Fibroblast of pulmonary artery (primary cell): Measurements from ENCODE around the gene FUT4.
A peak's percentile ranks its signal among the peaks of the same experiment; 100 is the strongest.
"Not testable (repeated sequence)": the region's sequence is repeated elsewhere in the genome, so short reads cannot be mapped to it uniquely, and the experiment has no call there.

ENCODE experiments used
- DNase-seq: peaks from one replicate; pipeline ENCODE4 v3.0.0-alpha.2; 2010; ENCODE audit warnings: low read depth
- H3K4me3 ChIP-seq: replicated peaks from 2 replicates; pipeline ENCODE4 v1.5.1; 2011; ENCODE audit warnings: low read depth, mild to moderate bottlenecking, control low read depth, low read length, moderate library complexity
- TF ChIP-seq, protein P1 (sequence below): IDR thresholded peaks from 2 replicates; pipeline ENCODE4 v1.5.1; 2011; ENCODE audit warnings: mild to moderate bottlenecking, control low read depth, low read length, inconsistent platforms; ENCODE audit errors: missing control alignments

Gene FUT4, protein sequence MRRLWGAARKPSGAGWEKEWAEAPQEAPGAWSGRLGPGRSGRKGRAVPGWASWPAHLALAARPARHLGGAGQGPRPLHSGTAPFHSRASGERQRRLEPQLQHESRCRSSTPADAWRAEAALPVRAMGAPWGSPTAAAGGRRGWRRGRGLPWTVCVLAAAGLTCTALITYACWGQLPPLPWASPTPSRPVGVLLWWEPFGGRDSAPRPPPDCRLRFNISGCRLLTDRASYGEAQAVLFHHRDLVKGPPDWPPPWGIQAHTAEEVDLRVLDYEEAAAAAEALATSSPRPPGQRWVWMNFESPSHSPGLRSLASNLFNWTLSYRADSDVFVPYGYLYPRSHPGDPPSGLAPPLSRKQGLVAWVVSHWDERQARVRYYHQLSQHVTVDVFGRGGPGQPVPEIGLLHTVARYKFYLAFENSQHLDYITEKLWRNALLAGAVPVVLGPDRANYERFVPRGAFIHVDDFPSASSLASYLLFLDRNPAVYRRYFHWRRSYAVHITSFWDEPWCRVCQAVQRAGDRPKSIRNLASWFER

DNA sequence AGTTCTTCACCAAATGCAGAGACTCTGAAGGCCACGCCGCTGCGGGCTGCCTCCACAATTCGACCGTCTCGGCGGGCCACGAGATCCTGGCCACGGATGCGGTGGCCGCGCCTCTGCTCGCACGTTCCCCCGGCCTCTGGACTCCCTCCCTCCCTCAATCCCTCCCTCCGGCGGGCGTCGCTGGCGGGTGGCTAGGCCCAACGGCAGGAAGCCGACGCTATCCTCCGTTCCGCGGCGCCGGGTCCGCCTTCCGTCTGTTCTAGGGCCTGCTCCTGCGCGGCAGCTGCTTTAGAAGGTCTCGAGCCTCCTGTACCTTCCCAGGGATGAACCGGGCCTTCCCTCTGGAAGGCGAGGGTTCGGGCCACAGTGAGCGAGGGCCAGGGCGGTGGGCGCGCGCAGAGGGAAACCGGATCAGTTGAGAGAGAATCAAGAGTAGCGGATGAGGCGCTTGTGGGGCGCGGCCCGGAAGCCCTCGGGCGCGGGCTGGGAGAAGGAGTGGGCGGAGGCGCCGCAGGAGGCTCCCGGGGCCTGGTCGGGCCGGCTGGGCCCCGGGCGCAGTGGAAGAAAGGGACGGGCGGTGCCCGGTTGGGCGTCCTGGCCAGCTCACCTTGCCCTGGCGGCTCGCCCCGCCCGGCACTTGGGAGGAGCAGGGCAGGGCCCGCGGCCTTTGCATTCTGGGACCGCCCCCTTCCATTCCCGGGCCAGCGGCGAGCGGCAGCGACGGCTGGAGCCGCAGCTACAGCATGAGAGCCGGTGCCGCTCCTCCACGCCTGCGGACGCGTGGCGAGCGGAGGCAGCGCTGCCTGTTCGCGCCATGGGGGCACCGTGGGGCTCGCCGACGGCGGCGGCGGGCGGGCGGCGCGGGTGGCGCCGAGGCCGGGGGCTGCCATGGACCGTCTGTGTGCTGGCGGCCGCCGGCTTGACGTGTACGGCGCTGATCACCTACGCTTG, at the start of gene FUT4:
Gene FUT4 (plus strand): TSS at position 227 of the 951 bp plus-strand sequence. CDS start 213 bp downstream, at position 440.
- DNase-seq: peak; percentile 76
- H3K4me3 ChIP-seq: peak within 1 kb of the TSS; percentile 57
- TF ChIP-seq, protein P1, sequence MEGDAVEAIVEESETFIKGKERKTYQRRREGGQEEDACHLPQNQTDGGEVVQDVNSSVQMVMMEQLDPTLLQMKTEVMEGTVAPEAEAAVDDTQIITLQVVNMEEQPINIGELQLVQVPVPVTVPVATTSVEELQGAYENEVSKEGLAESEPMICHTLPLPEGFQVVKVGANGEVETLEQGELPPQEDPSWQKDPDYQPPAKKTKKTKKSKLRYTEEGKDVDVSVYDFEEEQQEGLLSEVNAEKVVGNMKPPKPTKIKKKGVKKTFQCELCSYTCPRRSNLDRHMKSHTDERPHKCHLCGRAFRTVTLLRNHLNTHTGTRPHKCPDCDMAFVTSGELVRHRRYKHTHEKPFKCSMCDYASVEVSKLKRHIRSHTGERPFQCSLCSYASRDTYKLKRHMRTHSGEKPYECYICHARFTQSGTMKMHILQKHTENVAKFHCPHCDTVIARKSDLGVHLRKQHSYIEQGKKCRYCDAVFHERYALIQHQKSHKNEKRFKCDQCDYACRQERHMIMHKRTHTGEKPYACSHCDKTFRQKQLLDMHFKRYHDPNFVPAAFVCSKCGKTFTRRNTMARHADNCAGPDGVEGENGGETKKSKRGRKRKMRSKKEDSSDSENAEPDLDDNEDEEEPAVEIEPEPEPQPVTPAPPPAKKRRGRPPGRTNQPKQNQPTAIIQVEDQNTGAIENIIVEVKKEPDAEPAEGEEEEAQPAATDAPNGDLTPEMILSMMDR: no peak

DNA sequence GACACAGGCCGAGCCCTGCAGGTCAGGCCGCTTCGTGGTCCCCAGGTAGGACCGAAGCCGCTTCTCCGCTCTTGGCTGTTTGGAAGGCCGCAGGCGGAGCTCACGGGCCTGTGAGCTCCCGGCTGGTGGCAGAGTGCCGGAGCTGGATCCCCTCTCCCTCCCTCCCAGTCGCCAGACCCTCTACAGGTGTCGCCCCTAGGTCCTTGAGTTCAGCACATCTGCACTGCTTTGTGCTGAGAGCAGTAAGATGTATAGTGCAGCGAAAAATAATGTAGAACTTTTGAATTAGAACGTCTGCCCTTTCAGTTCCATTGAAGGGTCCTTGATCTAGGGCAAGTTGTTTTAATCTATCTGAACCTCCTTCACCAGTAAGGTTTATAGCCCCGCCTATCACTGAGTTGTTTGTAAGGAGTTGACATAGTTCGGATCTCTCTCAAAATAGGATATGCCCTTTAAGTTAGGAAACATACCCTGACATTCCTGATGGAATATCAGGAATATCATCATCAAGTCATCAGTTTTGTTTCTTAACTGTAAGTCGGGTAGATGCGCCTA, 49.5 kb upstream of the FUT4 start:
- TF ChIP-seq, protein P1: no peak
- H3K4me3 ChIP-seq: peak overlapping the region; percentile 93
- DNase-seq: no peak

DNA sequence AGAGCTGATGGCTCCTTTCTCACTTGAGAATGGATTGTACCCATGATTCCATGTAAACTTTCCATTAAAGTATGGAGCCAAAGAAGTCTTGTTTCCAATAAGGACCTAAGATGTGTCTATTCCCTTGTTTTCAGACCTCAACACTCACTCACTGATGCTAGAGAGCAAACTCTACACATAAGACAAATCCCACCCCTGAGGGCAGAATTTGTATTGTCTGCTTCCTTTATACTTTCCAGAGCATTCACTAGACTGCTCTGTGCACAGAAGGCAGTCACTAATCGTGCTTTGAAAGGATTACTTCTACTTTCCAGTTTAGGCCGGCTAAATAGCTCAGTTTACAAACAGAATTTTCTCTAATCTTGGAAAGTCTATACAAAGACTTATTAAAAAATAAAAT, 43.5 kb upstream of the FUT4 start:
- DNase-seq: no peak
- no peak overlapping the region for H3K4me3 ChIP-seq
- TF ChIP-seq, protein P1: no peak

DNA sequence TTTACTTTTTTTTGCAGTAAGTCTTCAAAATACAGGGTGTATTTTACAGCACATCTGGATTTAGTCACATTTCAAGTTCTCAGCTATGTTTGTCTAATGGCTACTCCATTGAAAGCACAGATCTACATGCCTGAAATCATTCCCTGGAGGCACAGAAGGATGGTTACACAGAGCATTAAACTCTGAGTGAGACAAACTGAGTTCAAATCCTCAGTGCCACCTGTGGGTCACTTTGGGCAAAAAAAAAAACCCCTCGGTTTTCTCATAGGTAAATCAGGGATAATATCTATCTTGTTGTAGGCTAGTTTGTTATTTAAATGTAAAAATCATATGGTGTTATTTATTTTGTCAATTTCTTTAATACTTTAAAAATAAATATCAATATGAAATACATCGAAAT, 42.2 kb upstream of the FUT4 start:
- TF ChIP-seq, protein P1: no peak
- no peak for DNase-seq
- H3K4me3 ChIP-seq: no peak overlapping the region

DNA sequence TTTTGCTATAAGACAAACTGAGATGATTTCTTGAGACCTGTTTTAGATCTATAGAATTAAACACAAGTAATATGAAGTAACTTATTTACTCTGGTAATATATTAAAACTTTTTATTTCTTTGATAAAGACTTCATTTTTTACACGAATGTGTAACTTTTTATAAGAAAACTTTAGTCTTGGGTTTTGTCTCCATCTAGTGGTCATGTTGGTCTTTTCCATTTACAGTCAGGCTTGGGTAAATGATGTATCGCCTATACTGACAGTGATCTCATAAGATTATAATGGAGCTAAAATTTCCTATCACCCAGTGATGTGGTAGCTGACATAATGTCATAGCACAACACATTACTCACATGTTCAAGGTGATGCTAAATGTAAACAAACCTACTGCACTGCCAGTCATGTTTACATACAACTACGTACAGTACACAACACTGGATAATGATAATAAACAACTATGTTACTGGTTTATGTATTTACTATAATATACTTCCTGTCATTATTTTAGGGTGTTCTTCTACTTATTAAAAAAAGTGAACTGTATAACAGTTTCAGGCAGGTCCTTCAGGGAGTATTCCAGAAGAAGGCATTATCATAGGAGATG, 38.9 kb upstream of the FUT4 start:
- H3K4me3 ChIP-seq: no peak overlapping the region

DNA sequence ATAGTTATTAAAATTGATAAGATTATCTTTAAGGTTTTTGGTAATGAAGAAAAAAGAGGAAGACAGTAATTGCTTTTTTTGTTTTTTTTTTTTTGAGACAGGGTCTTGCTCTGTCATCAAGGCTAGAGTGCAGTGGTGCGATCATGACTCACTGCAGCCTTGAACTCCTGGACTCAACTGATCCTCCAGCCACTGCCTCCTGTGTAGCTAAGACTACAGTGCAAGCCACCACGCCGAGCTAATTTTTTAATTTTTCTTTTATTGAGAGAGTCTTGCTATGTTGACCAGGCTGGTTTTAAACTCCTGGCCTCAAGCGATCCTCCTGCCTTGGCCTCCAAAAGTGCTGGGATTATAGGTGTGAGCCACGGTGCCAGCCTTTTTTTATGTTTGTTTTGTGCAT, 37.2 kb upstream of the FUT4 start:
- DNase-seq: not testable (repeated sequence)

More for the DNA sequence above, 38.9 kb upstream of the FUT4 start:
- DNase-seq: peak; percentile 76
- TF ChIP-seq, protein P1: peak; percentile 69

DNA sequence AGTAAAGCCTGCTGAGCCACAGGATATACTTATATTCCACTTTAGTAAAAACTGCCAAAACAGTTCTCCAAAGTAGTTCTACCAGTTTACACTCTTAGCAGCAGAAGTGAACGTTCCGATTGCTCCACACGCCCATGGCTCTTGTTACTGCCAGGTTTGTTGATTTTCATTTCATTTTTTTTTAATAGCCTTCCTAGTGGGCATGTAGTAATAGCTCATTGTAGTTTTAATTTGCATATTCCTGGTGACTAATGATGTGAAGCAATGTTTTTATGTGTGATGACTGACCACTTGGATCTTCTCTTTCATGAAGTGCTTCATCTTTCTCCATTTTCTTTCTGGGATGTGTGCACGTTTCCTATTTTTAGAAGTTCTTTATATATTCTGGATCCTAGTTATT, 36.2 kb upstream of the FUT4 start:
- DNase-seq: no peak
- TF ChIP-seq, protein P1: no peak
- no peak overlapping the region for H3K4me3 ChIP-seq

More for the DNA sequence above, 37.2 kb upstream of the FUT4 start:
- H3K4me3 ChIP-seq: not testable (repeated sequence)
